ENCODE measurements around the gene ABL2.
"Not testable (repeated sequence)": the region's sequence is repeated elsewhere in the genome, so short reads cannot be mapped to it uniquely, and the experiment has no call there.

ABL2 gene

GRCh38 chr1:179229214-179230140 lies at the start of gene ABL2:
ABL2 (minus strand) TSS chr1:179229677; CDS start chr1:179229397, 280 bp downstream.
- no peak for DNase-seq (ENCODE audit: low read depth)

DNA sequence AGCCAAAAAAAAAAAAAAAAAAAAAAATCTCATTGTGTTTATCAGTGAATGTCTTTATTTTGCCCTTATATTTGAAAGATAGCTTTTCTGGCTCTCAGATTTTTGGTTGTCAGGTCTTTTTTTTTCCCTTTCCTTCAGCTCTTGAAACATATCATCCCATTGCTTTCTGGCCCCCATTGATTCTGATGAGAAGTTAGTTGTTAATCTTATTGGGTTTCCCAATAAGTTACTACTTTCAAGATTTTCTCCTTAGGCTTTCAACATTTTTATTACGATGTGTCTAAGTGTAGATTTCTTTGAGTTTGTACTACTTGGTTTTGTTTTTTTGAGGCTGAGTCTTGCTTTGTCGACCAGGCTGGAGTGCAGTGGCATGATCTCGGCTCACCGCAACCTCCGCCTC lies 49.4 kb upstream of the ABL2 start:
- DNase-seq (ENCODE audit: low read depth) = no peak

DNA sequence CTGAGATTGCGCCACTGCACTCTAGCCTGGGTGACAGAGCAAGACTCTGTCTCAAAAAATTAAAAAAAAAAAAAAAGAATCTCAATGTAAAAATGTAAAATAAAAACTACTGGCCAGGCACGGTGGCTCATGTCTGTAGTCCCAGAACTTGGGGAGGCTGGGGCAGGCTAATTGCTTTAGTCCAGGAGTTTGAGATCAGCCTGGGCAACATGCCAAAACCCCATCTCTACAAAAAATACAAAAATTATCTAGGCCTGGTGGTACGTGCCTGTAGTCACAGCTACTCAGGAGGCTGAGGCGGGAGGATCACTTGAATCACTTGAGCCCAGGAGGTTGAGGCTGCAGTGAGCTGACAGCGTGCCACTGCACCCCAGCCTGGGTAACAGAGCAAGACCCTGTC lies 44.9 kb upstream of the ABL2 start:
- not testable (repeated sequence) for DNase-seq (ENCODE audit: low read depth)

DNA sequence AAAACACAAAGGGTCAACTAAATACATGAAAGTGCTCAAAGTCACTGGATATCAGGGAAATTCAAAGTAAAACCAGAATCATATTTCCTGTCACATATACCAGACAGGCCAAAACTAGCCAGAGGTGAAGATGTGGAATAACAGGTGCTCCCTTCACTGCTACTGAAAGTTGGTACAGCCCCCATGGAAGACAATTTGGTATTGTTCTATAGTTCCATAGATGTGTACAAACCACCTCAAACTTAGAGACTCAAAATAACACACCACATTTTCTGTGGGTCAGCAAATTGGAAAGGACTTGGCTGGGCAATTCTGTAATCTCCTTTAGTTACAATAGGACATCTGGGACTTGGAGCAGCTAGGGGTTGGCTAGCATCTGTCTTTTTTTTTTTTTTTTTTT lies 39.6 kb upstream of the ABL2 start:
- DNase-seq (ENCODE audit: low read depth) = no peak

- no peak for DNase-seq (ENCODE audit: low read depth)
Measured at GRCh38 chr1:179264507-179264906, 35.0 kb upstream of the ABL2 start.

GRCh38 chr1:179263121-179263520 lies 33.6 kb upstream of the ABL2 start:
- DNase-seq (ENCODE audit: low read depth) = no peak

GRCh38 chr1:179262183-179262582 lies 32.7 kb upstream of the ABL2 start:
- no peak for DNase-seq (ENCODE audit: low read depth)

DNA sequence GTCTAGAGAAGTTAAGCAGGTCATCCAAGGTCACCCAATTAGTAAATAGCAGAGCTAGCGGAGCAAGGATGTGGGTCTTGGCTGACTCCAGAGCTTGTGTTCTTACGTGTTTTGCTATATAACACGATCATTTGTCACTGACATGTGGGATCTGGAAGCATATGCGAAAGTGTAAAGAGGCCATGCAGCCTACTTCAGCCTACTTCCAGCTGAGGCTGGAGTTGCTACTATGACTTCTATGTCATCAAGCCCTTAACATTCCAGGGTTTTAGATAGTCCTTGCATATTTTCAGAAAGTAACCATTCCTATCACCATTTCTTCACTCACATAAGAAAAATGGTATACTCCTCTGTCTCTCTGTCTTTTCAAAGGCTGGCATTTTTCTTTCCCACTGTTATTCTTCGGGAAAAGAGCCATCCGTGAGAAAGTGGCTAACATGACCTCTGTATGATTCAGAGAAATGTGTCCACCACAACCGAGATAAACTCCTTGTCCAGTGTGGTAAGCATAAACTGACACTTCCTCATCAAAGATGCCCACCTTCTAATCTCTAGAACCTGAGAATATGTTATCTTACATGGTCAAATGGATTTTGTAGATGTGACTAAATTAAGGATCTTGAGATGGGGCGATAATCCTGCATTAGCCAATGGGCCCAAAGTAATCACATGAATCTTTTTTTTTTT lies 24.0 kb upstream of the ABL2 start:
- no peak for DNase-seq (ENCODE audit: low read depth)

DNA sequence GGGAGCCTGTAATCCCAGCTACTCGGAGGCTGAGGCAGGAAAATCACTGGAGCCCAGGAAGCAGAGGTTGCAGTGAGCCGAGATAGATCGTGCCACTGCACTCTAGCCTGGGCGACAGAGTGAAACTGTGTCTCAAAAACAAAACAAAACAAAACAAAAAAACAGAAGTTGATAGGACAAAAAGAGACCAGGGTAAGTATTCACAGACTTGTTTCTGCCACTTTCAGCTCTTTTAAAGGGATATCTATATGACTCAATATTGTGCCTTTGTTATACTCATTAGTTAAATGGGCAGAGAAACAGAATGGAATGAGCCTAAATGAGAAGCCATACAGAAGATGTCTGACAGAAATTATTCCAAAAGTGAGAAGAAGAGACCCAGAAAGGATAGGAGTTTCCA lies 23.1 kb upstream of the ABL2 start:
- no peak for DNase-seq (ENCODE audit: low read depth)

- DNase-seq (ENCODE audit: low read depth) = no peak
Measured at GRCh38 chr1:179251675-179252074, 22.2 kb upstream of the ABL2 start.

GRCh38 chr1:179247923-179248322 lies 18.4 kb upstream of the ABL2 start:
- DNase-seq (ENCODE audit: low read depth) = no peak

- not testable (repeated sequence) for DNase-seq (ENCODE audit: low read depth)
Measured at GRCh38 chr1:179245426-179245825, 15.9 kb upstream of the ABL2 start.

DNA sequence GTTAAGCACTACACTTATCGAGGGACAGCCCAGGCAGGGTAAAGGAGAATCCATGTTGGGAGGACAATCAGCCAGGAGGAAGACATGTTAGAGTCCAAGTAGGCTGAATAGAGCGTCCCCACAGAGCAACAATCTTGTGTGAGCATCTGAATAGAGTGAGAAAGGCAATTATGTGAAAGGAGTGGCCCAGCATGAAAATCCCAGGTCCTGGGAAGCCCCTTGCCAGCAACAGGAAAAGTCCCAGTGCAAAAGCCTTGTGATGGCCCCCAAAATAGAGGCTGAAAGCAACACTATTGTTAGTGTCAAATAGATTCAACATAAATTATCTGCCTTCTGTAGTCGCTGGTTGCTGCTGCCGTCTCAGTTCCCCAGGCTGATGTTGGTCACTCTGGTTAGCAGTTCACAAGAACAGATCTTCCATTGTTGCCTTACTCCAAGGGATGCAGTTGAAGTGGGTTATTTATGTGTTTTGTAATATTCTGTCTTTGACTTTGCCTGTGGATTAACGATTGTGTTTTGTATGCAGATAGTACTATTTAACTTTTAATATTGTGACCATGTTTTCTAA lies 12.1 kb upstream of the ABL2 start:
- DNase-seq (ENCODE audit: low read depth) = no peak

DNA sequence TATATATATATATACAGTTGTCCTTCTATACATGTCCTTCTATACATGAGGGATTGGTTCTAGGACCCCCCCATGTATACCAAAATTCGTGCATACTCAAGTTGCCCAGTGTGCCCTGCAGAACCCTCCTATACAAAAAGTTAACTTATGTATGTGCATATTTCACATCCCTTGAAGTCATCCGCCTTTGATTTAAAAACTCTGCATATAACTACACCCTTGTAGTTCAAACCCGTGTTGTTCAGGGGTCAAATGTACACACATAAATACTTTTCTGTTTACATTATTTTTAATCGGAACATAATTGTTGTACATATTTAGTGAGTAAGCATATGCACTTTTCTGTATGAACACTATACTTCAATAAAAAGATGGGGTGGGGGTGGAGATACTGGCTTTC lies 7.7 kb upstream of the ABL2 start:
- no peak for DNase-seq (ENCODE audit: low read depth)

DNA sequence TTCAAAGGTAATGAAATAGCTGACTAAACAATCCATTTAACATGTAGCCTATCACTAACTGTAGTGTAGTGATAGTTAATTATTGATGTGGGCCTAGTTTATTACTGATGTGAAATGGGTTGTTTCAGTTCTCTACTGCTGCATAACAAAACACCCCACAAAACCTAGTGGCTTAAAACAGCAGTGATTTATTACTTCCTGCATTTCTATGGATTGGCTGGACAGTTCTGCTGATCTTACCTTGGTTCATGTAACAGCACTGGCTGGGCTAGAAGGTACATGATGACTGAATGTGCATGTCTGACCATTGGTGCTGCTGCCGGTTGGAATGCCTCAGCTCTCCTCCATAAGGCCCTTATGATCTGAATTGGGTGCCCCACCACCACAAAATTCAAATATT lies 5.4 kb upstream of the ABL2 start:
- DNase-seq (ENCODE audit: low read depth) = no peak

GRCh38 chr1:179231923-179232322 lies 2.4 kb upstream of the ABL2 start:
- DNase-seq (ENCODE audit: low read depth) = no peak

GRCh38 chr1:179230721-179231120 lies 1.2 kb upstream of the ABL2 start:
- no peak for DNase-seq (ENCODE audit: low read depth)

DNA sequence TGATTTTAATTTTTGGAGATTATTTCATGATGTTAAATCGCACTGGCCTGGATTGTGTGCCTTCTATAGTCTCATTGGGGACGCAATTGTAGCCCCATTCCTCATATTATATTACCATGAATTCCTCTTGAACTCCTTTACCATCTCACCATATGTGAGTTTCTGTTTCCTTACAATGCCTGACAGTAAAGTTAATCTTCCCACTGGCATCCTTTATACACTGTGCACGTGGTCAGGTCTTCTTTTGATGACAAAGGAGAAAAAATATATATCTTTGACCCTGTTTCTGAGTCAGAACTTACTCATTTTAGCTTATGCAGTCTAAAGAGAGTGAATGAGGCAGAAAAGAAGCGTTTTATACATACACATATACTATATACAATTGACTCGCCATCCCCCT lies 774 bp upstream of the ABL2 start:
- no peak for DNase-seq (ENCODE audit: low read depth)

GRCh38 chr1:179228783-179229213 lies 679 bp downstream of the ABL2 start:
- no peak for DNase-seq (ENCODE audit: low read depth)

DNA sequence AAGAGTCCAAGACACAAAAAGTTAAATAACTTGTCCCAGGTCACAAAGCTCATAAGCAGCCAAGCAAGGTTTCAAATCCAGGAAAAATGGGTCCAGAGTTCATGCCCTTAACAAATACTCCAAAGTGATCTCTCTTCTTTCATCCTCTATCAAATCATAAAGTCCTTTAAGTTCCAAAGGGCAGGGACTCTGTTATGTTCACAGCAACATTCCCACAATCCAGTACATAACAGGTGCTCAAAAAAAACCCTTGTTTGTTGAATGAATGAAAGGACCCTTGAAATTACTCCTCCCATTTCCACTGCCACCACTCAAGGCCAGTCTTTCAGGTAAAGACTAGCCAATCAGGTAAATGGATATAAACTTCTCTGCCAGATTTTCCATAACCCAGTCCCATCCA lies 2.7 kb downstream of the ABL2 start:
- DNase-seq (ENCODE audit: low read depth) = no peak

GRCh38 chr1:179224466-179224865 lies 5.0 kb downstream of the ABL2 start:
- DNase-seq (ENCODE audit: low read depth) = not testable (repeated sequence)

DNA sequence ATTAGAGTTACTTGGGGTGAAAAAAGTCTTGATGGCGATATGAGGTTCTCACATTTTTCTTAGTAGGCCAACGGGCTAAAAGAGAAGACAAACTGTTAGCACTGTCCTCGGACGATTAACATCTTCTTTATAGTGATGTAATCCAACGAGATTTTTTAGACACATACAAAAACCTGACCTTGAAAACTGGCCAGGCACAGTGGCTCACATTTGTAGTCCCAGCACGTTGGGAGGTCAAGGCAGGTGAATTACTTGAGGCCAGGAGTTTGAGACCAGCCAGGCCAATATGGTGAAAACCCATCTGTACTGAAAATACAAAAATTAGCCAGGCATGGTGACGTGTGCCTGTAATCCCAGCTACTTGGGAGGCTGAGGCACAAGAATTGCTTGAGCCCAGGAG lies 8.4 kb downstream of the ABL2 start:
- DNase-seq (ENCODE audit: low read depth) = not testable (repeated sequence)

GRCh38 chr1:179217943-179218507 lies 11.5 kb downstream of the ABL2 start:
- DNase-seq (ENCODE audit: low read depth) = peak; percentile 56
